ENCODE measurements around the gene PKIG. TPM values are rescaled to one million over a fixed set of nuclear protein-coding genes. Genes with fewer than 3 reads are reported as not detected.

PKIG gene
- total and polyA plus RNA-seq, 2 of the 8 experiments (the other 6 are each of a cell fraction or from before 2014, with no cell fraction given): 26.7 to 34.3 TPM

- POLR2A ChIA-PET (ENCODE audit: partially characterized antibody): interaction anchor here (0.6 to 1.2 kb wide), 2 partner anchors 11 to 239 kb away, joined by 3 read pairs; no protein-coding TSS in a partner anchor
- H4K8ac ChIP-seq (ENCODE audit: extremely low read depth, insufficient read depth, low read length): no peak overlapping the region
- no peak overlapping the region for H2BK120ac ChIP-seq (replicated peaks; ENCODE audit: low read depth, low read length)
- H2AK5ac ChIP-seq (ENCODE audit: low read depth, low read length): no peak overlapping the region
- H4K5ac ChIP-seq (ENCODE audit: insufficient read length, low read depth, low read length): no peak overlapping the region
- H3K4ac ChIP-seq (replicated peaks; ENCODE audit: insufficient read length, low read depth, low read length): no peak overlapping the region
- H3K79me2 ChIP-seq (ENCODE audit: control insufficient read depth in 1 of 2, insufficient read depth in 2 of 2, low read length in 2 of 2): 0 out of 4 replicates have a peak, but pooled peaks cover 0 to 3% of the 10 kb centered on the region in 2 experiments
- no peak overlapping the region for H3K14ac ChIP-seq (ENCODE audit: insufficient read length)
- no peak overlapping the region for H3K9ac ChIP-seq (replicated peaks in 1 of 4; ENCODE audit: extremely low read depth in 1 of 4, low read depth in 3 of 4, low read length in 3 of 4)
- H2BK15ac ChIP-seq (ENCODE audit: low read length): no peak overlapping the region
- H2BK5ac ChIP-seq (ENCODE audit: low read depth, low read length): no peak overlapping the region
- H3K4me2 ChIP-seq (ENCODE audit: insufficient read depth in 1 of 2, low read depth in 2 of 2, low read length in 2 of 2): no peak overlapping the region
- H3K56ac ChIP-seq (replicated peaks; ENCODE audit: insufficient read length, low read depth, low read length): no peak overlapping the region
- no peaks in the 10 kb centered on the region for H3K23me2 ChIP-seq (ENCODE audit: low read depth, low read length)
- H3K23ac ChIP-seq (ENCODE audit: insufficient read length): no peak overlapping the region
- no peak for DNase-seq (ENCODE audit: low read depth in 1 of 2, low spot score in 2 of 2)
- H3K18ac ChIP-seq (ENCODE audit: extremely low read depth, low read length): no peak overlapping the region
- no peak overlapping the region for H4K91ac ChIP-seq (replicated peaks; ENCODE audit: insufficient read length, low read length)
- H3K4me3 ChIP-seq (ENCODE audit: extremely low read depth in 1 of 4, insufficient read depth in 2 of 4, low read depth in 3 of 4, low read length in 4 of 4): no peak overlapping the region
- FAIRE-seq: no peak
- H2BK12ac ChIP-seq (ENCODE audit: low read depth, low read length): no peak overlapping the region
- no peaks in the 10 kb centered on the region for H3K9me3 ChIP-seq (ENCODE audit: insufficient read depth in 2 of 2, low read depth in 1 of 2, low read length in 1 of 2)
- no peaks in the 10 kb centered on the region for H3K27me3 ChIP-seq (replicated peaks in 1 of 4; ENCODE audit: control insufficient read depth in 3 of 4, extremely low read depth in 1 of 4, insufficient read depth in 3 of 4, low read length in 3 of 4)
- TF ChIP-seq HDAC6 (IDR thresholded peaks at IDR 0.05; ENCODE audit: low read depth, low read length) (no peak), SIN3A (conservative IDR thresholded peaks at IDR 0.05 in 1 of 2, IDR thresholded peaks at IDR 0.05 in 1 of 2; ENCODE audit: low read depth in 1 of 2, low read length in 2 of 2) (no peak), EP300 (IDR thresholded peaks at IDR 0.05; ENCODE audit: borderline replicate concordance in 1 of 2, low read depth in 2 of 2, low read length in 2 of 2) (no peak), SRF (IDR thresholded peaks at IDR 0.05; ENCODE audit: low read depth, low read length) (no peak), KDM5A (IDR thresholded peaks at IDR 0.05; ENCODE audit: low read length) (no peak), RAD21 (IDR thresholded peaks at IDR 0.05 in 1 of 2, conservative IDR thresholded peaks at IDR 0.05 in 1 of 2; ENCODE audit: low read depth in 2 of 2, low read length in 2 of 2) (no peak), JUND (IDR thresholded peaks at IDR 0.05; ENCODE audit: low read length) (no peak), ATF3 (IDR thresholded peaks at IDR 0.05; ENCODE audit: insufficient read depth, low read depth, low read length) (no peak), SP2 (IDR thresholded peaks at IDR 0.05; ENCODE audit: low read length) (no peak), PHF8 (conservative IDR thresholded peaks at IDR 0.05; ENCODE audit: low read depth, low read length) (no peak), HDAC2 (IDR thresholded peaks at IDR 0.05; ENCODE audit: borderline replicate concordance in 1 of 2, low read depth in 2 of 2, low read length in 2 of 2) (no peak)
- CTCF ChIA-PET (ENCODE audit: partially characterized antibody): interaction anchor here (1.1 to 1.2 kb wide), 4 partner anchors 16 to 60 kb away, joined by 3 to 4 read pairs (median 4); no protein-coding TSS in a partner anchor
- H3K36me3 ChIP-seq (ENCODE audit: control insufficient read depth in 2 of 4, insufficient read depth in 4 of 4, low read length in 3 of 4): no peaks in the 10 kb centered on the region
- peaks cover 2% of the 10 kb centered on the region for H3K79me1 ChIP-seq (ENCODE audit: low read depth, low read length)
- 92% methylated on average over 1 of the region's 1 CpG; no CpG with 5 or more reads in 1 of the 2 experiments for WGBS, 2 experiments (ENCODE audit: extremely low coverage in 1 of 2, insufficient coverage in 1 of 2, insufficient read length in 1 of 2, insufficient replicate concordance in 2 of 2, low coverage in 1 of 2, low lambda C conversion rate in 2 of 2, missing lambda C conversion rate in 1 of 2)
- no peaks in the 10 kb centered on the region for H3K4me1 ChIP-seq (replicated peaks in 1 of 4; ENCODE audit: control insufficient read depth in 3 of 4, insufficient read depth in 4 of 4, low read length in 3 of 4)
- H2BK20ac ChIP-seq (ENCODE audit: low read length): no peak overlapping the region
- no peak overlapping the region for H2AFZ ChIP-seq (ENCODE audit: low read length)
- H3K27ac ChIP-seq (ENCODE audit: low read depth, low read length): no peak overlapping the region
- H4K20me1 ChIP-seq (replicated peaks in 1 of 2; ENCODE audit: control insufficient read depth in 1 of 2, insufficient read depth in 2 of 2, low read length in 2 of 2): peaks cover 0 to 1% of the 10 kb centered on the region in 2 experiments
Measured at GRCh38 chr20:44542890-44543289, 39.5 kb upstream of the PKIG start.
